Measurements from ENCODE around the gene PRSS3.
"Not testable (repeated sequence)": the region's sequence is repeated elsewhere in the genome, so short reads cannot be mapped to it uniquely, and the experiment has no call there.

PRSS3 gene

DNA sequence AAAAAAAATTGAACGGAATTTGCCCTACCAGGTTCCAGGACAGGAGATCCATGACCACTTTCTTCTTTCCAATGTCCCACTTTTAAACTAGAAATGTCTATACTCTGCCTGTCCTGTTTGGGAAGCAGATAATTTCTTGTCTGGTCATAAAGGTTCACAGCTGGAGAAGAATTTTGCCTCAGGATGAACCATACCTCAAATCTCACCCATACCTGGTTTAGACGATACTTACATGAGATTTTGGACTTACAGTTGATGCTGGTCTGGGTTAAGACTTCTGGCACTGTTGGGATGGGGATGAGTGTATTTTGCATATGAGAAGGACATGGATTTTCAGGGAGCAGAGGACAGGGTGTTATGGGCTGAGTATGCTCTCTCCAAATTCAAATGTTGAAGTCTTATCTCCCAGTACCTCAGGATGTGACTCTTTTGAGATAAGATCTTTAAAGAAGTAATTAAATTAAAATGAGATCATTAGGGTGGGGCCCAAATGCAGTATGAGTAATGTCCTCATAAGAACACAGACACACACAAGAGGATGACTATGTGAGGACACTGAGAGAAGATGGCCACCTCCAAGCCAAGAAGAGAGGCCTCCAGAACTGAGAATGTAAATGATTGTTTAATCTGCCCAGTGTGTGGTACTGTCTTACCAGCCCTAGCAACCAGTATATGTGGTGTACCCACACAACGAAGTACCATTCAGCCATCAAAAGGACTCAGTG is 25.0 kb upstream of the PRSS3 start:
- not testable (repeated sequence) for DNase-seq (ENCODE audit: low spot score); H2BK12ac ChIP-seq (ENCODE audit: low read length); H3K18ac ChIP-seq (ENCODE audit: low read length); H3K9ac ChIP-seq (ENCODE audit: low read depth, low read length, poor library complexity); H3K23ac ChIP-seq (ENCODE audit: low read depth, low read length, poor library complexity); H3K9me3 ChIP-seq (replicated peaks in 1 of 2; ENCODE audit: control insufficient read depth in 2 of 2, insufficient read depth in 1 of 2, low read depth in 1 of 2, low read length in 2 of 2); H3K4me1 ChIP-seq (ENCODE audit: control insufficient read depth in 2 of 2, insufficient read depth in 1 of 2, low read depth in 1 of 2, low read length in 2 of 2); H4K8ac ChIP-seq (ENCODE audit: low read depth, low read length); H3K4me2 ChIP-seq (ENCODE audit: insufficient read depth, low read length, poor library complexity, severe bottlenecking); H2AFZ ChIP-seq (ENCODE audit: low read length); H2BK15ac ChIP-seq (ENCODE audit: low read length); H2AK5ac ChIP-seq (ENCODE audit: low read depth, low read length); H3K79me1 ChIP-seq (ENCODE audit: low read depth, low read length); H3K4ac ChIP-seq (ENCODE audit: low read length); H3K27me3 ChIP-seq (ENCODE audit: control insufficient read depth in 3 of 3, insufficient read depth in 3 of 3, low read depth in 1 of 3, low read length in 3 of 3); H2BK5ac ChIP-seq (ENCODE audit: low read length); H3K14ac ChIP-seq (ENCODE audit: low read length); H3K36me3 ChIP-seq (replicated peaks in 1 of 2; ENCODE audit: control insufficient read depth in 2 of 2, insufficient read depth in 2 of 2, low read length in 2 of 2); H2BK120ac ChIP-seq (ENCODE audit: low read depth, low read length); H4K91ac ChIP-seq (ENCODE audit: low read depth, low read length, poor library complexity); H3K4me3 ChIP-seq (ENCODE audit: low read length in 2 of 2); H3K27ac ChIP-seq (replicated peaks; ENCODE audit: low read length)
- WGBS, 2 donors (ENCODE audit: extremely low coverage in 2 of 2, insufficient read length in 2 of 2, insufficient replicate concordance in 1 of 2): no CpG with 5 or more reads among the region's 3 CpGs

DNA sequence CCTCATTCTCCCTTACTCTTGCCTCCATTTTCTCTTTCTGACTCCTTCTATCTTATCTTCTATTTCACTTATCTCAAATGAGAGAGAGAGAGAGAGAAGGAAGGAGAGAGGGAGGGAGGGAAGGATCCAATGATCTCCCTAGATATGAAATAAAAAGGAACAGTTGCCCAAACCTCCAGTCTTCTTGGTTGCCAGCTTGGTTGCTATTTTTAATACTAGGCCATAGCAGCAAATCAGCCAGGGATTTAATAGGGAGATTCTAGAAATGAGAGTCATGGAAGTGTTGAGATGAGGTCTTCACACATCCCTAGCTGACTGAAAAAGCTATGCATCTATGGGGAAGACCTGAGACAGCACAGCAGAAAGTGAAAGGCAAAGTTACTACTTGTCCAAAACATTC is 22.2 kb upstream of the PRSS3 start:
- H2BK120ac ChIP-seq (ENCODE audit: low read depth, low read length); H2BK5ac ChIP-seq (ENCODE audit: low read length); H3K4me2 ChIP-seq (ENCODE audit: insufficient read depth, low read length, poor library complexity, severe bottlenecking); H2AFZ ChIP-seq (ENCODE audit: low read length); H2BK12ac ChIP-seq (ENCODE audit: low read length); H2BK15ac ChIP-seq (ENCODE audit: low read length); H3K18ac ChIP-seq (ENCODE audit: low read length); H3K4me3 ChIP-seq (ENCODE audit: low read length in 2 of 2); H3K4me1 ChIP-seq (ENCODE audit: control insufficient read depth in 2 of 2, insufficient read depth in 1 of 2, low read depth in 1 of 2, low read length in 2 of 2); H4K8ac ChIP-seq (ENCODE audit: low read depth, low read length); H3K9ac ChIP-seq (ENCODE audit: low read depth, low read length, poor library complexity); H3K4ac ChIP-seq (ENCODE audit: low read length); H3K14ac ChIP-seq (ENCODE audit: low read length); H4K91ac ChIP-seq (ENCODE audit: low read depth, low read length, poor library complexity); H3K27ac ChIP-seq (replicated peaks; ENCODE audit: low read length); H3K23ac ChIP-seq (ENCODE audit: low read depth, low read length, poor library complexity); H3K9me3 ChIP-seq (replicated peaks in 1 of 2; ENCODE audit: control insufficient read depth in 2 of 2, insufficient read depth in 1 of 2, low read depth in 1 of 2, low read length in 2 of 2); H3K27me3 ChIP-seq (ENCODE audit: control insufficient read depth in 3 of 3, insufficient read depth in 3 of 3, low read depth in 1 of 3, low read length in 3 of 3); H3K79me1 ChIP-seq (ENCODE audit: low read depth, low read length); H3K36me3 ChIP-seq (replicated peaks in 1 of 2; ENCODE audit: control insufficient read depth in 2 of 2, insufficient read depth in 2 of 2, low read length in 2 of 2); DNase-seq (ENCODE audit: low spot score); H2AK5ac ChIP-seq (ENCODE audit: low read depth, low read length): not testable (repeated sequence)

DNA sequence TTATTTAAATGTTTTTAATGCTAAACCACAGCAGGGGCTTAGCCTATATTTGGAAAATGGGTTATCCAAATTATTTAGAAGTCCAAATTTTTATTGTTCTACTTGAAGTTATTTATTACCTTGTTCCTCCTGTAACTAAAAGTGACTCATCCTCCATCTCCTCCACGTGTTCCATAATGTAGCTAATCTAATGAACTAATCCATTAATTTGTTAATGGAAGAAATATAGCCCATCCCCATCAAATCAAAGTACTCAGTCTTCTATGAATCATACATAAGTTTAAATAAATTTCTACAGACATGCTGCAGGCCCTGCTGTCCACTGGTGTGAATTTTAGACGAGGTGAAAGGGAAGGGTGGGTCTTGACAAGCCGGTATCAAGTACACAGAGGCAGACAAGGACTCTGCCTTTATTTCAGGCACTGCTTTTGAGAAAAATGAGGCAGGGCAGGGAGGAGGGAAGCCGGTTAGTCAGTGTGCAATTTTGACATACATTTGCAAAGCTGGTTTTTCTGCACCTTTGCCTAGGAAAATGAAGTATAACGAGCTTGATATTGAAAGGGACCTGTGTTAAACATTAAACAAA is 21.2 kb upstream of the PRSS3 start:
- H3K4ac ChIP-seq (ENCODE audit: low read length); H3K27ac ChIP-seq (replicated peaks; ENCODE audit: low read length); H2BK120ac ChIP-seq (ENCODE audit: low read depth, low read length); H2BK5ac ChIP-seq (ENCODE audit: low read length); H2BK12ac ChIP-seq (ENCODE audit: low read length); H3K14ac ChIP-seq (ENCODE audit: low read length); H2AFZ ChIP-seq (ENCODE audit: low read length); H4K8ac ChIP-seq (ENCODE audit: low read depth, low read length); H3K79me1 ChIP-seq (ENCODE audit: low read depth, low read length); H3K9ac ChIP-seq (ENCODE audit: low read depth, low read length, poor library complexity); H3K4me1 ChIP-seq (ENCODE audit: control insufficient read depth in 2 of 2, insufficient read depth in 1 of 2, low read depth in 1 of 2, low read length in 2 of 2); H3K23ac ChIP-seq (ENCODE audit: low read depth, low read length, poor library complexity); H3K4me2 ChIP-seq (ENCODE audit: insufficient read depth, low read length, poor library complexity, severe bottlenecking); H3K27me3 ChIP-seq (ENCODE audit: control insufficient read depth in 3 of 3, insufficient read depth in 3 of 3, low read depth in 1 of 3, low read length in 3 of 3); H3K36me3 ChIP-seq (replicated peaks in 1 of 2; ENCODE audit: control insufficient read depth in 2 of 2, insufficient read depth in 2 of 2, low read length in 2 of 2); DNase-seq (ENCODE audit: low spot score); H3K4me3 ChIP-seq (ENCODE audit: low read length in 2 of 2); H4K91ac ChIP-seq (ENCODE audit: low read depth, low read length, poor library complexity); H3K9me3 ChIP-seq (replicated peaks in 1 of 2; ENCODE audit: control insufficient read depth in 2 of 2, insufficient read depth in 1 of 2, low read depth in 1 of 2, low read length in 2 of 2); H2BK15ac ChIP-seq (ENCODE audit: low read length); H3K18ac ChIP-seq (ENCODE audit: low read length); H2AK5ac ChIP-seq (ENCODE audit: low read depth, low read length): not testable (repeated sequence)
- WGBS, 2 donors (ENCODE audit: extremely low coverage in 2 of 2, insufficient read length in 2 of 2, insufficient replicate concordance in 1 of 2): no CpG with 5 or more reads among the region's 5 CpGs

DNA sequence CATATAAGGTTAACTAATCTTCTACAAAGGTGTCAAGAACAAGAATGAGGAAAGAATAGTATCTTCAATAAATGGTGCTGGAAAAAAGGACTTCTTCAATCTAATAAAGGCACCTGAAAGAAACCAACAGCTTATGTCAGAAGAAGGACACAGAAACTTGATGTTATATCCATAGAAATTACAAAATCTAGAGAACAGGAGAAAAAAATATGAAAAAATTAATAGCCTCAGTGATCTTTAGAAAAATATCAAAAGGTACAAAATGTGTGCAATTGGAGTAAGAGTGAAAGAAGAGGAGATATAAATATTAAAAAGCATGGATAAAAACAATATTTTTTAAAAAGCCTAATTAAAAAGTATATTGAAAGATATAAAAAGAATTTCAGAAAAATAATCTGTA is 18.8 kb upstream of the PRSS3 start:
- no peak overlapping the region for H3K18ac ChIP-seq (ENCODE audit: low read length)
- no peaks in the 10 kb centered on the region for H3K36me3 ChIP-seq (replicated peaks in 1 of 2; ENCODE audit: control insufficient read depth in 2 of 2, insufficient read depth in 2 of 2, low read length in 2 of 2)
- H2BK15ac ChIP-seq (ENCODE audit: low read length): no peak overlapping the region
- H3K4me2 ChIP-seq (ENCODE audit: insufficient read depth, low read length, poor library complexity, severe bottlenecking): no peak overlapping the region
- H4K91ac ChIP-seq (ENCODE audit: low read depth, low read length, poor library complexity): no peak overlapping the region
- H2BK120ac ChIP-seq (ENCODE audit: low read depth, low read length): no peak overlapping the region
- H2AK5ac ChIP-seq (ENCODE audit: low read depth, low read length): no peak overlapping the region
- H3K27ac ChIP-seq (replicated peaks; ENCODE audit: low read length): no peak overlapping the region
- H3K4me1 ChIP-seq (ENCODE audit: control insufficient read depth in 2 of 2, insufficient read depth in 1 of 2, low read depth in 1 of 2, low read length in 2 of 2): no peaks in the 10 kb centered on the region
- H3K4me3 ChIP-seq (ENCODE audit: low read length in 2 of 2): no peak overlapping the region
- H3K23ac ChIP-seq (ENCODE audit: low read depth, low read length, poor library complexity): no peak overlapping the region
- no peak overlapping the region for H3K4ac ChIP-seq (ENCODE audit: low read length)
- H3K27me3 ChIP-seq (ENCODE audit: control insufficient read depth in 3 of 3, insufficient read depth in 3 of 3, low read depth in 1 of 3, low read length in 3 of 3): no peaks in the 10 kb centered on the region
- DNase-seq (ENCODE audit: low spot score): no peak
- no peaks in the 10 kb centered on the region for H3K79me1 ChIP-seq (ENCODE audit: low read depth, low read length)
- no peak overlapping the region for H2AFZ ChIP-seq (ENCODE audit: low read length)
- H2BK12ac ChIP-seq (ENCODE audit: low read length): no peak overlapping the region
- H3K9ac ChIP-seq (ENCODE audit: low read depth, low read length, poor library complexity): no peak overlapping the region
- H2BK5ac ChIP-seq (ENCODE audit: low read length): no peak overlapping the region
- H4K8ac ChIP-seq (ENCODE audit: low read depth, low read length): no peak overlapping the region
- no peak overlapping the region for H3K14ac ChIP-seq (ENCODE audit: low read length)
- H3K9me3 ChIP-seq (replicated peaks in 1 of 2; ENCODE audit: control insufficient read depth in 2 of 2, insufficient read depth in 1 of 2, low read depth in 1 of 2, low read length in 2 of 2): no peaks in the 10 kb centered on the region

Data from neuronal stem cell (in vitro differentiated cells).